ENCODE results near the gene B3GALT4. TPM values are rescaled to one million over a fixed set of nuclear protein-coding genes. Genes with fewer than 3 reads are reported as not detected.
"Not testable (repeated sequence)": the region's sequence is repeated elsewhere in the genome, so short reads cannot be mapped to it uniquely, and the experiment has no call there.

The B3GALT4 gene
- total RNA-seq, 4 donors from 2014 or later: 6.7 to 15.9 (median 7.9) TPM

- DNase-seq (ENCODE audit: low spot score): no peak
- peak; percentile 1 for ATAC-seq (ENCODE audit: low FRiP score)
- TF ChIP-seq CTCF (IDR thresholded peaks at IDR 0.05): no peak
Measured at GRCh38 chr6:33277663-33278391, 904 bp downstream of the B3GALT4 start.

GRCh38 chr6:33278392-33278741, 1.4 kb downstream of the B3GALT4 start:
- DNase-seq (ENCODE audit: low spot score): no peak
- no peak for TF ChIP-seq CTCF (IDR thresholded peaks at IDR 0.05)
- no peak for ATAC-seq (ENCODE audit: low FRiP score)

GRCh38 chr6:33278810-33279209, 1.9 kb downstream of the B3GALT4 start:
- TF ChIP-seq CTCF (IDR thresholded peaks at IDR 0.05): no peak
- DNase-seq (ENCODE audit: low spot score) (no peak), ATAC-seq (ENCODE audit: low FRiP score) (no peak)

DNA sequence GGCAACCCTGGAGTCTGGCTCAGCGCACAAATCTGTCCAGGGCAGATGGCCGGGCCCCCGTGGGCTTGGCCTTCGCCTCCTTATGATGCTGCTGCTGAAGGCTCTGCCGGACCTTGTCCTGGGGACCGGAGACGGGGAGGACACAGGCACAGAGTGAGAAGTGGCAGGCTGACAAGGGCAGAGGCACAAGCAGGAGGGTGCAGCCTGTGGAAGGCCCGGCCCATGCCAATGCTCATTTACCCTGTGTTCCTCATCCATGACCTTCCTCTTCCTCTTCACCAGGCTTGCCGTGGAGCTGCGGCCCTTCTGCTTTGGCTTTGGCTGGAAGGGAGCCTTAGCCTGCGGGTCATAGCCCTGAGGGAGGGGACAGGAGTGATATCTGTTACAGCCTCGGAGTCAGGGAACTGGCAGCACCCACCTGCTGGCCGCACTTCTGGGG, 2.4 kb downstream of the B3GALT4 start:
- DNase-seq (ENCODE audit: low spot score) (no peak), ATAC-seq (ENCODE audit: low FRiP score) (no peak)
- no peak for TF ChIP-seq CTCF (IDR thresholded peaks at IDR 0.05)

DNA sequence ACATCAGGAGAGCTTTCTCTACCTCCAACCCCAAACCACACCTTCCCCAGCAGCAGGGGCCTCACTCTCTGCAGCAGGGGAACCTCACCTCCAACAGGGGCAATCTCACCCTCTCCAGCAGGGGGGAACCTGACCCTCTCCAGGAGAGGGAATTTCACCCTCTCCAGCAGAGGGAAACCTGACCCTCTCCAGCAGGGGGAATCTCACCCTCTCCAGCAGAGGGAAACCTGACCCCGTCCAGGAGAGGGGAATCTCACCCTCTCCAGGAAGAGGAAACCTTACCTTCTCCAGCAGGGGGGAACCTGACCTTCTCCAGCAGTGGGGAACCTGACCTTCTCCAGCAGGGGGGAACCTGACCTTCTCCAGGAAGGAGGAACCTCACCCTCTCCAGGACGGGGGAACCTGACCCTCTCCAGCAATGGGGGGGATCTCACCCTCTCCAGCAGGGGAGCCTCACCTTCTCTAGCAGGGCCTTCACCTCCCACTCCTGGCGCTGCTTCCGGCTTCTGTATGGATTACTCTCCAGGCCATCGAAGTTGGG, 3.1 kb downstream of the B3GALT4 start:
- ATAC-seq (ENCODE audit: low FRiP score): peak; percentile 35
- TF ChIP-seq CTCF (IDR thresholded peaks at IDR 0.05): no peak
- no peak for DNase-seq (ENCODE audit: low spot score)

- DNase-seq (ENCODE audit: low spot score) (no peak), ATAC-seq (ENCODE audit: low FRiP score) (no peak)
- no peak for TF ChIP-seq CTCF (IDR thresholded peaks at IDR 0.05)
Measured at GRCh38 chr6:33280539-33280938, 3.6 kb downstream of the B3GALT4 start.

- ATAC-seq (ENCODE audit: low FRiP score); DNase-seq (ENCODE audit: low spot score): not testable (repeated sequence)
Measured at GRCh38 chr6:33285214-33285613, 8.3 kb downstream of the B3GALT4 start.
